ENCODE data around the gene CRACR2A. TPM values are rescaled to one million over a fixed set of nuclear protein-coding genes. Genes with fewer than 3 reads are reported as not detected.

Gene CRACR2A
- total RNA-seq, 4 donors from 2014 or later = 1.1 to 3.3 (median 2.8) TPM

DNA sequence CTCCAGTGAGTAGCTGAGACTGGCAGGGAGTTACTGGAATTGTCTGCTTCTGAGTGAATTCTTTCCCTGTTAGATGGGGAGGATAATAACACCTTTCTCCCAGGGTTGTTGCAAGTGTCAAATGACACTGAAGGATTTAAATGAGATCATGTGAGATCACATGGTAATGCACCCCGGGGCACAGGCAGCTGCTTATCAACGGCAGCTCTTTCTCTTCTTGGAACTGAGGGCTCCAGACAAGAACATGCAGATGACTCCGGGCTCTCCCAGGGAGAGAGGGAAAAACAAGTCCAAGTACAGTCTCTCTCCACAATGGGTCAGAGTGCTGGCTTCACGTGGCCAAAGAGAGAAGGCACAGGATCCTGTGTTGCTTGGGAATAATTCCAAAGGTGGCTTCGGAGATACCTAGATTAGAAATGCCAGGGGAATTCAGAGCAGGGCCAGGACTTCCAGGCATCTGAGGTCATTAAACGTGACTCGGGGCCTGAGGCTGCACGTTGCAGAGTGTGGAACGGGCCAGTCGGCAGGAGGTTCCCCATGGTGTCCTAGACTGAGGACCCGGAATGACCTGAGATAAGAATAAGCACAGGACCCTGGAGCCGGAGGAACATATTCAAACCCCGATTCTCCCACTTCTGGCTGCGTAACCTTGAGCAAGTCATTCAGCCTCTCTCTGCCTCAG is 152.7 kb downstream of the CRACR2A start:
- no peaks in the 10 kb centered on the region for H3K36me3 ChIP-seq
- no peak for DNase-seq (ENCODE audit: extremely low spot score)
- 77% methylated on average over 14 of the region's 14 CpGs for WGBS
- H3K27me3 ChIP-seq = peaks cover 0 to 28% (median 6%) of the 10 kb centered on the region in 4 donors
- peaks cover 6 to 11% (median 7%) of the 10 kb centered on the region in 4 donors for H3K4me1 ChIP-seq
- intact Hi-C loops (cut with DNase I) = no loop called here
- TF ChIP-seq, protein P1, sequence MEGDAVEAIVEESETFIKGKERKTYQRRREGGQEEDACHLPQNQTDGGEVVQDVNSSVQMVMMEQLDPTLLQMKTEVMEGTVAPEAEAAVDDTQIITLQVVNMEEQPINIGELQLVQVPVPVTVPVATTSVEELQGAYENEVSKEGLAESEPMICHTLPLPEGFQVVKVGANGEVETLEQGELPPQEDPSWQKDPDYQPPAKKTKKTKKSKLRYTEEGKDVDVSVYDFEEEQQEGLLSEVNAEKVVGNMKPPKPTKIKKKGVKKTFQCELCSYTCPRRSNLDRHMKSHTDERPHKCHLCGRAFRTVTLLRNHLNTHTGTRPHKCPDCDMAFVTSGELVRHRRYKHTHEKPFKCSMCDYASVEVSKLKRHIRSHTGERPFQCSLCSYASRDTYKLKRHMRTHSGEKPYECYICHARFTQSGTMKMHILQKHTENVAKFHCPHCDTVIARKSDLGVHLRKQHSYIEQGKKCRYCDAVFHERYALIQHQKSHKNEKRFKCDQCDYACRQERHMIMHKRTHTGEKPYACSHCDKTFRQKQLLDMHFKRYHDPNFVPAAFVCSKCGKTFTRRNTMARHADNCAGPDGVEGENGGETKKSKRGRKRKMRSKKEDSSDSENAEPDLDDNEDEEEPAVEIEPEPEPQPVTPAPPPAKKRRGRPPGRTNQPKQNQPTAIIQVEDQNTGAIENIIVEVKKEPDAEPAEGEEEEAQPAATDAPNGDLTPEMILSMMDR (IDR thresholded peaks at IDR 0.05) = no peak
- TF ChIP-seq EP300 (IDR thresholded peaks at IDR 0.05) (no peak), POLR2A (IDR thresholded peaks at IDR 0.05; ENCODE audit: low read depth) (no peak), POLR2AphosphoS5 (IDR thresholded peaks at IDR 0.05) (no peak)
- H3K9me3 ChIP-seq = no peaks in the 10 kb centered on the region
- H3K27ac ChIP-seq (replicated peaks in 1 of 4) = no peak overlapping the region
- no peak overlapping the region for H3K4me3 ChIP-seq

DNA sequence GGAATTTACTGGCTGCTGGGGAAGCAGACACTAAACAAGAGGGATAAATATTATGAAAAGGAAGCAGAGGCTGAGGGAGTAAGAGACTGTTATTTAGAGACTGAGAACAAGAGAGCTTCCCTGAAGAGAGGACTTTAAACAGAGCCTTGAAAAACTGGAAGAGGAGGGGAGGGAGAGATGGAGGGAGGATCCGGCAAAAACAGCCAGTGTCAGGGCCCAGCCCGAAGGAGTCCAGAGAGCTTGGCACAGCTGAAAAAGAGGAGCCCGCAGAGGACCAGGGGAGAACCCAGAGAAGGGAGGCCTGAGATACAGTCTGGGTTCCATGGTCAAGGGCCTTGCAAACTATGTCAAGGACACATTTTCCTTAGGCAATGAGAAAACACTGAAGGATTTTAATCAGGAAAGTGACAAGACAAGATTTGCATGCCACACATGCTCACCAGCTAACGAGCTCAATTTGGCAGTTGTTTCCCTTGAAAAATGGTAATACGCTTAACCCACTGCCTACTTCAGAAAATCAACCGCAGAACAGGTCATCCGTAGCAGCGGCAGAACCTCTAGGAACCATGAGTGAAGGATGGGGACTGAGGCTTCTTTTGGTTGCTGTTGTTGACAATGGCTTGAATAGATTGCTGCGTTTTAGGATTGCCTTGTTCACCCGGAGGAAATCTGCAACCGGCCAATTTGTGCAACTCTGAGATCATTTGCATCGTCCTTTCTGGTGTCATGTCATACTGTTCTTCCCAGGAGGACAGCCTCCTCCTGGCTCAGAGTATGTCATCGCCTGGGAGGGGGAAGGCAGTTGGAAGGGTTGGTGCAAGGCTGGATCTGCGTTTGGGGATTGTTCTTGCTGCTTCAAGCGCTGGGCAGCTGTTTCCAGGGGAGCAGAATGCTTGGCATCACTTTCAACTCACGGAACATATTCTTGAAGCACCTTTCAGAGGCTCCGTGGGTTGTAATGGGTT is 153.7 kb downstream of the CRACR2A start:
- H3K27ac ChIP-seq (replicated peaks in 1 of 4) = no peak overlapping the region
- DNase-seq (ENCODE audit: extremely low spot score) = no peak
- 78% methylated on average over 15 of the region's 17 CpGs for WGBS

DNA sequence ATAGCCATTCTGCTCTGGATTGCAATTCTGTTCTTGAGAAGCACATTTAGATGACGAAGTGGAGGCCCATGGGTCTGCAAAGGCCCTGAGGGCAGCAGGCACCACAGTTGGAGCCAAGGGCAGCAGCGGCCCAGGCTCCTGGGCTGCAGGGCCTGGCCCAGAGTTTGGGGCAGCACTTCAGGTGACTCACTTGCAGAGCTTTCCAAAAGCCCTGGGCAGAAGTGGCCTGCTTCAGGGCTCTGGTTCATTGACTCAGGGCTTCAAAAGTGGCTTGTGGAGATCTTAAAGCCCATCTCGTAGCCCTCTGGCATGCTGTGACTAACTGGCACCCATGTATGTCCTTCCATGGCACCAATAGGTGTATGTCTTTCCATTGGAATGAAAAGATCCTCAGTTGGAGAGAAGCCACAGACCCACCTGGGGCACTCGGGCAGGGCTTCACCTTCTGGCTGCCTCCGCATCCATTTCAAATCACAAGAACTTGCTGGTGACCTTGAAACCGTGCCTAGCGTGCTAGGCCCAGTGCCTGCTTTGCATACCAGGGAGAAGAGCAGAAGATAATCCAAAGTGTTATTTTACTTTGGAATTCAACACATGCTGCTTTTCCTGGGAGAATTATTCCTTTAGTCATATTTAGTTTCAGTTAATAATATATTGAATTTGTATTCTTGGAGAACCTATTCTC is 155.2 kb downstream of the CRACR2A start:
- Histone ChIP-seq H3K4me3 (no peak overlapping the region), H3K9me3 (no peaks in the 10 kb centered on the region), H3K27ac (replicated peaks in 1 of 4) (no peak overlapping the region), H3K4me1 (no peaks in the 10 kb centered on the region), H3K27me3 (peaks cover 0 to 16% (median 2%) of the 10 kb centered on the region in 4 donors), H3K36me3 (no peaks in the 10 kb centered on the region)
- intact Hi-C loops (cut with DNase I) = no loop called here
- TF ChIP-seq POLR2A (IDR thresholded peaks at IDR 0.05; ENCODE audit: low read depth) = no peak
- no peak for TF ChIP-seq POLR2AphosphoS5 (IDR thresholded peaks at IDR 0.05)
- no peak for TF ChIP-seq EP300 (IDR thresholded peaks at IDR 0.05)
- TF ChIP-seq, protein P1 (IDR thresholded peaks at IDR 0.05) = no peak
- no peak for DNase-seq (ENCODE audit: extremely low spot score)
- WGBS = 92% methylated on average over 6 of the region's 7 CpGs

More for the DNA sequence above, 153.7 kb downstream of the CRACR2A start:
- no peak overlapping the region for H3K4me3 ChIP-seq
- H3K27me3 ChIP-seq = peaks cover 0 to 18% (median 4%) of the 10 kb centered on the region in 4 donors
- peaks cover 0 to 1% (median 0%) of the 10 kb centered on the region in 4 donors for H3K4me1 ChIP-seq
- no peak for TF ChIP-seq EP300 (IDR thresholded peaks at IDR 0.05)
- TF ChIP-seq POLR2A (IDR thresholded peaks at IDR 0.05; ENCODE audit: low read depth) = no peak
- no peak for TF ChIP-seq POLR2AphosphoS5 (IDR thresholded peaks at IDR 0.05)
- no peaks in the 10 kb centered on the region for H3K36me3 ChIP-seq
- no peaks in the 10 kb centered on the region for H3K9me3 ChIP-seq
- intact Hi-C loops (cut with DNase I) = no loop called here

DNA sequence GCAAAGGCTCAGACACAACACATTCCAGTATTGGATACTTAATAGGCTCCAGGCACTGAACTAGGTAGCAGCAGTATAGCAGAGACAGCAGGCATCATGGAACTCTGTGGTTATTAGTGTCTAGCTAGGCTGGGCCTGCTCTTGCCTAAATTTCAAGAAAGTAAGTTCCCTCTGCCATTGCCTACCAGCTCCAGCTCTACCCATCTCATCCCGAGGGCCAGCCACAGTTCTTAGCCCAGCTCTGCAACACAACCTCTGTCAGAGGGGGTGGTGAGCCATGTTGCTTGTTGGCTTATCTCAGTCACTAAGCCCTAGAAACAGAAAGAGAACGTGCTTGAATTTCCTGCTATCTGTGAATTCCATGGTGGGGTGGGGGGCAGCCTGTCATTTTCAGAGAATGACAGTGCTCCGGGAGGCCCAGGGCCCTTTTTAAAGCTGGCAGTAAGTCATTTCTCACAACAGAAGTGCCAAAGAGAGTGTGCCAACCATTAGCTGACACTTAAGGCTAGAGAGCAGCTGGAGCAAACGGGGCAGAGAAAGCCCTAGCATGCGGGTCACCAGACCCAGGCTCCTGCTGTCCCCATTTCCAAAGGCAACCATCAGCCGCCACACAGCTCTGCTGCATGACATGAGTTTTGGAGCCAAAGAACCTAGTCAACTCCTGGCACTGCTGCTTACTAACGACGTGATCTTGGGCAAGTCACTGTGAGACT is 156.1 kb downstream of the CRACR2A start:
- Histone ChIP-seq H3K4me1 (no peaks in the 10 kb centered on the region), H3K9me3 (no peaks in the 10 kb centered on the region), H3K4me3 (no peak overlapping the region), H3K27ac (replicated peaks in 1 of 4) (no peak overlapping the region), H3K27me3 (peaks cover 0 to 10% (median 0%) of the 10 kb centered on the region in 4 donors), H3K36me3 (no peaks in the 10 kb centered on the region)
- TF ChIP-seq, protein P1 (IDR thresholded peaks at IDR 0.05) = no peak
- TF ChIP-seq POLR2A (IDR thresholded peaks at IDR 0.05; ENCODE audit: low read depth) (no peak), POLR2AphosphoS5 (IDR thresholded peaks at IDR 0.05) (no peak)
- WGBS = 96% methylated on average over 8 of the region's 8 CpGs
- no peak for DNase-seq (ENCODE audit: extremely low spot score)
- intact Hi-C loops (cut with DNase I) = no loop called here
